HG02798 (cell line): ENCODE results near the gene ZMPSTE24.

Experiments used
- ATAC-seq: cut with Tn5 transposase; IDR thresholded peaks from one replicate; pipeline ENCODE4 v1.9.1; 2021; ENCODE audit warnings: mild to moderate bottlenecking; ENCODE audit not compliant: unreplicated experiment, poor library complexity

ZMPSTE24 gene

DNA sequence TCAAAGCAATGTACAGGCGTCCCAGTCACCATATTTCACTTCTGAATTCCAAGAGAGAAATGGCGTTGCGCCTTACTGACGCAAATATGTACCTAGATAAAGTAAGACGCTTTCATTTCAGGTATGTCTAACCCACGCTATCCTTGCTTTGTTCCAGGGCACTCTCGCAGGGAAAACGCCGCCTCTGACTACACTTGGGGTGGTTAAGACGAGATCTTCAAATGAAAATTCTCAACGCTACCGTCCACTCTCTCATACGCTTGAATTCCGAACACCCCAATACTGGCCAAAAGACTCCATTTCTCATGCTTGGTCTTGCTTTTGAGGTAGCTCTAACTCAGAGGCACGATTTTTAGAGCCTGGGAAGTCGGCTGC, 736 bp upstream of the ZMPSTE24 start:
- ATAC-seq = peak; percentile 3

DNA sequence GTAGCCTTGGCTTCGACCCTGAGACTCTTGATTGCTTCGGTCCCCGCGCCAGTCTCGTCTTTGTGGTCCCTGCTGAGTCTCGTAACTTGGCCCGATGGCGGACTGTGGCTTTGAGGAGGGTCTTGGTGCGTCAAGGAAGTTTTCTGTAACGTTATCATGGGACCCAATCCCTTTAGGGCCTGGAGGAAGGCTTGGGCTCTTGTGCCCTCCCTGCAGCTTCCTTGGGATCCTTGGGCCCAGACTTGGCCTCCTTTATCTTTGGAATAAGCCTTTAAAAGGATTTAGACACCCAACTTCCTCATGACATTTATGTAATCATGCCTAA, 371 bp downstream of the ZMPSTE24 start:
- ATAC-seq = no peak

DNA sequence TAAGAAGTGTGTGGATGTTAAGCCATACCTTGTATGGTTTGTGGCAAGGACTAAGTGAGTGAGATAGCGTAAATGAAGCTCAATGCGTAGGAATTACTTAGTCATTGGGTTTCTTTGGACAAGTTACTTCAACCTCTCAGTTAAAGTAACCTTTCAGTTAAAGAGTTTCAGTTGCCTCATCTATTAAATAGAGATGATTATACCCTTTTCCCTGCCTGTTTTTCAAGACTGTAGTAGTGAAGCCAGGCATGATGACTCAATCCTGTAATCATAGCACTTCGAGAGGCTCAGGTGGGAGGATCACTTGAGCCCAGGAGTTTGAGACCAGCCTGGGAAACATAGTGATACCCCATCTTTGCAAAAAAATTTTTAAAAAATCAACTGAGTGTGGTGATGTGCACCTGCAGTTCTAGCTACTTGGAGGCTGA, 6.3 kb downstream of the ZMPSTE24 start:
- ATAC-seq = no peak

DNA sequence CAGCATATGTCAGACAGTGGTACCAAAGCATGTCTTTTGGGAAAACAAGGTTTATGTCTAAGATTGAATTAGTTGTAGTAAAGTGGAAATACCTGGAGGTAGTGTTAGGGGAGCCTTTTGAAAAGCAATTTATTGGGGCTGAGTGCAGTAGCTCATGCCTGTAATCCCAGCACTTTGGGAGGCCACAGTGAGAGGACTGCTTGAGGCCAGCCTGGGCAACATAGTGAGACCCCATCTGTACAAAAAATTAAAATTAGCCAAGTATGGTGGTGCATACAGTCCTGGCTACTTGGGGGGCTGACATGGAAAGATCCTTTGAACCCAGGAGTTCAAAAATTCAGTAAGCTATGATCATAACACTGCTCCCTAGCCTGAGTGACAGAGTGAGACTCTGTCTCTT, 7.3 kb downstream of the ZMPSTE24 start:
- ATAC-seq = no peak

DNA sequence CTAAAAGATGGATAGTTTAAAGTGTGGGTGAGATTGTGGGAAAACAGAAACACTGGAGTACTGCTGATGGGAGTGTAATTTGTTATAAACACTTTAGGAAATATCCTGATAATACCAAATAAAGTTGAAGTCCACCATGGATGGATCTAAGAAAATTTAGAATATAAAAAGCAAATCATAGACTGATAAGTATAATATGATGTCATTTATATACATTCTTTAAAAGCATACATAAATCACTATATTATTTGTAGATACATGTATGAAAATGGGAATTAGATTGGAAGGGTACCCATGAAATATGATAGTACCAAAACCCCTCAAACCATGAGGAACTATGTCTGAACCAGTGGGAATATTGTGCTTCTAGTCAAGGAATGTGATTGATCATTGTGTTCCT, 7.9 kb downstream of the ZMPSTE24 start:
- ATAC-seq = no peak

DNA sequence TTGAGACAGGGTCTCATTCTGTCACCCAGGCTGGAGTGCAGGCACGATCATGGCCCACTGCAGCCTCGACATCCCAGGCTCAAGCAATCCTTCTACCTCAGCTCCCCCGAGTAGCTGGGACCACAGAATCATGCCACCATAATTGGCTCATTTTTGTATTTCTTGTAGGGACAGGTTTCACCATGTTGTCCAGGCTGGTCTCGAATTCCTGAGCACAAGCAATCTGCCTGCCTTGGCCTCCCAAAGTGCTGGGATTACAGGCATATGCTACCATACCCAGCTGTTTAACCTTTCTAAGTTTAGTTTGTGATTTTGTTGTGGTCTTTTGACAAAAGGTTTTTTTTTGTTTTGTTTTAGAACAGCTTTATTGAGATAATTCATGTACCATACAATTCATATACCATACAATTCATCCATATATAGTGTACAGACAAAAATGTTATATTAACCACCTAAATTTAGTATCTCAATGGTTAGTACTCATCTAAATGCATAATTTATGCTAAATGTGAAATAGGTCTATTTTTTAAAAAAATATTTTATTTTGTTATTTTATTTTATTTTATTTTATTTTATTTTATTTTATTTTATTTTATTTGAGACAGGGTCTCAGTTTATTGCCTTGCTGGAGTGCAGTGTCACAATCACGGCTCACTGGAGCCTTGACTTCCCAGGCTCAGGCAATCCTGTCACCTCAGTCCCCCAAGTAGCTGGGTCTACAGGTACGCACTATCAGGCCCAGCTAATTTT, 8.9 kb downstream of the ZMPSTE24 start:
- ATAC-seq = no peak

DNA sequence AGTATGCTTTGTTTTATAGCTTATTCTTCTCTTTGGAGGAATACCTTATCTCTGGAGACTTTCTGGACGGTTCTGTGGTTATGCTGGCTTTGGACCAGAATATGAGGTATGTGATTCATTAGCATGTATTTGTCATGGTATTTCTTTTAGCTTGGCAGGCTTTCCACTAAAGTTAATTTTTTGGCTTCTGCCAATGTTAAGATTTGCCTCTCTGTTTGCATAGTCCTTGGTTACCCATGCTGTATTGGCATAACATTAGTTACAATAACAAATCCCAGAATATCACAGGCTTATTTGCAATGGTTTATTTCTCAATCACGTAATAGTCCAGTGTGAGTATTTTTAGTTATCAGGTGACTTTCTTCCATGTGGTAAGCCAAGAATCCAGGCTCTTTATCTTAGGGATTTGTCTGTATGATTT, 9.7 kb downstream of the ZMPSTE24 start:
- ATAC-seq = no peak

DNA sequence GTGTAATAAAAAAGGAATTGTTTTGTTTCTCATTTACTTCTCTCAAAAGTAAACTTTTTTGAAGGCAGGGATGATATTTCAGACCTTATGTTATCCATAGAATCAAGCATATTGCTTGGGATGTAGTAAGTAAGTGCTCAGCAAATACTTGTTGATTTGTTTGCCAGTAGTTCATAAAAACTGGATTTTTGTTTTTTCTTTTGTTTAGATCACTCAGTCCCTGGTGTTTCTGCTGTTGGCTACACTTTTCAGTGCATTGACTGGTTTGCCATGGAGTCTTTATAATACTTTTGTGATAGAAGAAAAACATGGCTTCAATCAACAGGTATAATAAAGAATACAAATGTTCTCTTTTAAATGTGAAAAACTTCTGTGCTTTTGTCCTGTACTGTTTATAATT, 10.2 kb downstream of the ZMPSTE24 start:
- ATAC-seq = no peak

DNA sequence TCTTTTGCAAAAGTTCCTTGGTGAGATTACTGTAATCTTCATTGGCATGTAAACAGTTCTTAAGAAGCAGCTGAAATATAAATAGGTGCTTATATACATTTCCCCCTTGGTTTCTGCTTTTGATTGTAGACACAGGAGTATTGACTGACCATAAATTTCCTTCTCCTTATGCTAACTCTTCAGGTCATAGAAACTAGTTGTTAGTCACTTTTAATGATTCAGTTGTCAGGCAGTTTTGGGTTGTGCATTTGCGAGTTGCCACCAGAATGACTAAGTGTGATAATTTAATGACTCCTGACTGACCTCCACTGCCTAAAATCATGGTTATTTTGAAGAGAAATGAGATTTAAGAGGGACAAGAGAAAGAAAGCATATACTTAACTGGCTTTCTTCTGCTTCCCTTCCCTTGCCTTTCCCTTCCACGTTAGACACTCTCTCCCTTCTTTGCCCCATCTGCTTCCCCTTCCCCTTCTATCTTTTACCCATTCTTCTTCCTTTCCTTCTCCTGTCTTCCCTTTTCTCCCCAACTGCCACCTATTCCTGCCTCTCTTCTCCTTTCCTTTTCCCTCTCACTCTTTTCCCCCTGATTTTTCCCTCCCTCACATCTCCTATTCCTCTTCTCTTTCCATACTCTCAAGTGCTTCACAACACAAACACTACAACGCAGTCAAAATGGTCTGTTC, 12.3 kb downstream of the ZMPSTE24 start:
- no peak for ATAC-seq

DNA sequence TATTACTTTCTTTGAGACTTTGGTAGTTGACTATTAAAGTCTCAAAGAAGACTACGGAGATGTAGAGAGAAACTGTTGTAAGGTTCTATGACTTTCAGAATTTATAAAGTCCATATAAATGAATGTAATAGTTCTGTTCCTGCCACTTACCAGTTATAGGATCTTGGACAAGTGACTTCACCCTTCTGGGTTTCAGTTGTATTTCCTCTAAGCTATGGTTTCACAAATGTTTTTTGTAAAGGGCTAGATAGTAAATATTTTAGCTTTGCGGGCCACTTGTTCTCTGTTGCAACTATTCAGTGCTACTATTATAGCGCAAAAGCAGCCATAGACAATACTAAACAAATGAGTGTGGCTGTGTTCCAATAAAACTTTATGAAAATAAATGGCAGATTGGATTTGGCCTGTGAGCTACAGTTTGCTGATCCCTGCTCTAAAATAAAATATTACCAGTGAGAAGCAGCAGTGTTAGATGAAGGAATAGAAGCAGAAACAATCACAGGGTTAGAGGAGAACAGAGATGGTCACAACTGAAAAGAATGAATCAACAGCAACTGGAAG, 14.7 kb downstream of the ZMPSTE24 start:
- ATAC-seq = no peak

DNA sequence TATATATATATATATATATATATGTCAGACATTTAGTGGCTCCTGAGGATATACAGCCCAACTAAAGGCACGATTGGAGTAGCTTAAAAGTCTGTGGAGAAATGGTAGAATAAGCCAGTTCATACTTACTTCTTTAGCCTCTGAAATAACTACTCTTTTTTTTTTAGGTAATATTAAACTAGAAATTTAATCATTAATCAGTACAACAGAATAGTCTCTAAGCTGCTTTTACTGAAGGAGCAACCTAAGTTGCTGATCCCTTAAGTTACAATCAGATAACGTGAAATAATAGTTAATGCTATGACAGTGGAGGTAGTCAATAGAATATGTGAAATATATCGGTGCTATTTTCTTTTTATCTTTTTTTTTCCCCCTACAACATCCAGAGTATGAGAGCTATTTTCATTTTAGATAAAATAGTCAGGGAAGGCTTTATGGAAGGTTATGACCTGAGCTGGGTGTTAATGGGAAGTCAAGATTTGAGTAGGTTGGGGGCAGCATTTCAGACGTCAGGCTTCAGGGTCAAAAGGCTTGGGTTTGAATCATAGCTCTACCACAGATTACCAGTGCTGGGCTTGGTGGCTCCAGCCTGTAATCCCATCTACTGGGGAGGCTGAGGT, 15.6 kb downstream of the ZMPSTE24 start:
- ATAC-seq = no peak

DNA sequence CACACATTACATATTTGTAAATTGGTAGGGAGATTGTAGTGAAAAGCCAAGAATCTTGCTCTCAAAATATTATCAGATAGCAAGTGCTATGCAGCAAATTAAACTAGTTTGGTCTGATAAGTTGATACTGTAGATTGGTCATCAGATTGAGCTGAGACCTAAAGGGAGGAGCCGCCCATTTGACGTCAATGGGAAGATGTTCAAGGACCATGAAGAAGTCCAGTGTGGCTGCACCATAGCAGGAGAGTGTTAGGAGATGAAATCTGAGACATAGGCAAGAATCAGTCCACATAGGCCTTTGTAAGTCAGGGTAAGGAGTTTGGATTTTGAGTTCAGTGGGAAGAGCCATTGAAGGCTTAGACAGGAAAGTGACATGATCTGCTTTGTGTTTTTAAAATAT, 16.3 kb downstream of the ZMPSTE24 start:
- ATAC-seq = no peak

DNA sequence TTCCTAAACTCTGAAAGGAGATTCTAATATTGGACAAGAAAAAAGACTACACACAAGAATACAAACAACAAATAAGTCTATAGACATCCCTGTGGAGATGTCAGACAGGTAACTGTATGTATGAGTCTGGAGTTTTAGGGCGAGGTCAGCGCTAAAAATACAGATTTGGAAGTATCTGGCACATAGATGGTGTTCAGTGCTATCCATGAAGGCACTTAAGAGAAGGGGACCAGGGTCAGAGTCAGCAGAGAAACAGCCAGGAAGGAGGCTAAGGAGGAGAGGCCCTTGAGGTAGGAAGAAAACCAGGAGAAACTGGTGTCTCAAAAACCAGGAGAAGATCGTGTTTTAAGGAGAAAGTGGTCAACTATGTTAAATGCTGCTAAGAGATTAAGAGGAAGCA, 18.1 kb downstream of the ZMPSTE24 start:
- ATAC-seq = no peak

DNA sequence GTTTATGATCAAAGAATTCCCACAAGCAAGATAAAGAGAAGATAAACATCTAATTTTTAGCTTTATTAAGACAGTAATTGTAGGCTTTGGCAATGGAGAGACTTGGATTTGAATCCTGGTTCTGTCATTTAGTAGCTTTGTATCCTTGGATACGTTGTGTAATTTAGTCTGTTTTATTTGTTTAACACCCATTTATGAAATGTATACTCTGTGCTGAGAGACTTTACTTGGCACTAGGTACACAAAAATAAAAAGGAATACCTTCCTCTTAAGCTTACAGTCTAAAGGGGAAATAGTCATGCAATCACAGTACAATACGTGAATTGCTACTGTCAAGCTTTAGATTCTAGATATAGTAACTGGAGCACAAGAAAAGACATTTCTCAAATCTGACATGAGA, 23.8 kb downstream of the ZMPSTE24 start:
- no peak for ATAC-seq

DNA sequence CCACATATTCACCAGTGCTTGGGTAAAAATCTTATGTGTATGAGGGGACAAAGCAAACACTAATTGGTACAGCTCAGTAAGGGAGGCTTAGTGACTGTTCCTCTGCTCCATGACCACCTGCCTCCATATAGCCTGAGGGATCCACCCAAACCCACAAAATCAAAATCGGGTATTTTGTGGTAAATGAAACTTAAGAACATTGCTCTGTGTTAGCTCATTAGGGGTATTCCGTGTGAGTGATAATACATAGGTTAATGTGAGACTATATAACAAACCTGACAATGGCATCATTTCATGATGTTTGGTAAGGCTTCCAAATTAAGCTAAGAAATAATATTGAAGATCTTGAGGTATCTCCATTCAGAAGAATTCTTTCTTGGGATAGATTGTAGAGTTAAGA, 33.3 kb downstream of the ZMPSTE24 start:
- ATAC-seq = no peak

DNA sequence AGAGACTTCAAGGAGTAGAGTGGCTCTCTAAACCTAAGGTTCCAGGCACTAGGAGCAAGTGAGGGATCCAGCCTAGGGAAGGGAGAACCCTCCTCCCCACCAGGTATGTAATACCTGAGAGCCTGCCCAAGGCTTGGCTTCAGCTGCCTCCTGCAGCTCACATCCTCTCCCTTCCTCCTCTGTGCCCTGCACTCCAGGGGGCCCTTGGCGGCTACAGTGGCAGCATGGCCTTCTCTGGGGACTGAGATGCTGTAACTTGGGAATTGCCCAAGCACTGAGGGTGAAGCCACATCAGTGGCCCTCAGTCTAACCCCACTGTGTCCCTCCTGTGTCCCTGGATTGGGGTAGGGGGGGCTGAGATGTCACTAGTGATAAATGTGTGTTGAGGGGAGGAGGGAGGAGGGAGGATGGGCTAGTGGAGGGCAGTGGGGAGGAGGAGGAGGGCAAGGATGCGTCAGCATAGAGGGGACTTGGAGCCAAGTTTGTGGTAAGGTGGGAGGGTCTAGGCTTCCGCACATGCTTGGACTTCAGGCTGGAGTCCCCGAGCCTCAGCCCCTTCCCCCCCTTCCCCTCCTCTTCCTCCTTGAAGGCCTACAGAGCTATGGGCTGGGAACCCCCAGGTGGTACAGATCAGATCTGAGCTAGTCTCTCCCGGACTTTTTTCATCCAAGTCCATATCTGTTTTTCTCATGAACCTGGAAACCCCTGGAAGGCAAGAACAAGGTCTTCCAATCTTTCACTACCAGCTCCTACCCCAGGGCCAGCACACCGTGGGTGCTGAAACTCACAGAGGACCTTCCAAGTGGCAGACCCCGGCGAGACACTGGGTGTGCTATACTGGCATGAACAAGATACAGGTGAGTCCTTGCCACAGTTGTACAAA, 41.6 kb downstream of the ZMPSTE24 start:
- no peak for ATAC-seq

DNA sequence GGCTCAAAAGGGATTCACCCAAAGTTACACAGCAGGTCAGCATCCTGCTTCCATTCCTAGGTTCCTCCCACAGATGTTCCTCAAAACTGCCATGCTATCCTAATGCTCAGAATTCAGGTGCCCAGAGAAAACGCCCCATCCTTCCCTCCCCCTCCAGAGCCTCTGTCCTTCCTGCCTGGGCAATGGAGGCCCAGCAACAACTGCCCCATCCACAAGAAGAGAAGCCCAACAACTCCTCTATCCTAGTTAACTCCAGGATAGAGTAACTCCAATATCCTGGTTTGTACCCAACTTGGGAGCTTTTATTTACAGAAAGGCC, 42.2 kb downstream of the ZMPSTE24 start:
- ATAC-seq = no peak

DNA sequence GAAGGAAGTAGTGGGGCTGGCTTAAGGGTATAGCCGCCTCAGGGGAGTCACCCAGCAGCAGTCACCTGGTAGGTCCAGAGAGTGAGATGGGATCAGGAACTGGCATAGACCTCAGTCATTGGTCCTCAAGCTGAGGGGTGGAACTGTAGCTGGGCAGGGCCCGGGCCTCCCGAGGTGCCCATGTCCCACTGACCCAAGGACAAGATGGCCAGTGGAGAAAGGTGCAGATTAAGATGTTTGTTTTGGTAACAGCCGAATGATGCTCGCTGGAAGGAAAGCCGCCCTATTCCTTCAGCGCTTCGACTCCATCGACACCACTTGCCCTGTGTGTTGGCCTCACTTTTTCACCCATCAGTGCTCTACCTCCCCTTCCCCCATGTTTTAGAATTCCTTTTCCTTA, 42.6 kb downstream of the ZMPSTE24 start:
- no peak for ATAC-seq

DNA sequence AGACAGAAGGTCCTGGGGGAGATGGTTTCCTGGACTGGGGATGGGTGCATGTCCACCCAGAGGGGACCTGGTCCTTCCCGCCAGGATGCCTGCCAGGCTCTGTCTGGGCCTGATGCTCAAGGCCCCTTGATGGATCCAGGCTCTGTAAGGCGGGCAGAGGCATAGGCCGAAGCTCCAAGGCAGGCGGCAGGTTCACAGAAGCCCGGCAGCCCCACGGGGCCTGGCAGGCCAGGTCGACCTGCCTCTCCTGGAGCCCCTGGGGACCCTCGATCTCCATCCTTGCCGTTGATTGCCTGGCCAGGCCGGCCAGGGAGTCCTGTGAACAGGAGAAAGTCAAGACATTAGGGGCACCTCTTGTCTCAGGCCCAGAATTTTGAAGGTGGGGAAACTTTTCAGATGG, 43.0 kb downstream of the ZMPSTE24 start:
- no peak for ATAC-seq

DNA sequence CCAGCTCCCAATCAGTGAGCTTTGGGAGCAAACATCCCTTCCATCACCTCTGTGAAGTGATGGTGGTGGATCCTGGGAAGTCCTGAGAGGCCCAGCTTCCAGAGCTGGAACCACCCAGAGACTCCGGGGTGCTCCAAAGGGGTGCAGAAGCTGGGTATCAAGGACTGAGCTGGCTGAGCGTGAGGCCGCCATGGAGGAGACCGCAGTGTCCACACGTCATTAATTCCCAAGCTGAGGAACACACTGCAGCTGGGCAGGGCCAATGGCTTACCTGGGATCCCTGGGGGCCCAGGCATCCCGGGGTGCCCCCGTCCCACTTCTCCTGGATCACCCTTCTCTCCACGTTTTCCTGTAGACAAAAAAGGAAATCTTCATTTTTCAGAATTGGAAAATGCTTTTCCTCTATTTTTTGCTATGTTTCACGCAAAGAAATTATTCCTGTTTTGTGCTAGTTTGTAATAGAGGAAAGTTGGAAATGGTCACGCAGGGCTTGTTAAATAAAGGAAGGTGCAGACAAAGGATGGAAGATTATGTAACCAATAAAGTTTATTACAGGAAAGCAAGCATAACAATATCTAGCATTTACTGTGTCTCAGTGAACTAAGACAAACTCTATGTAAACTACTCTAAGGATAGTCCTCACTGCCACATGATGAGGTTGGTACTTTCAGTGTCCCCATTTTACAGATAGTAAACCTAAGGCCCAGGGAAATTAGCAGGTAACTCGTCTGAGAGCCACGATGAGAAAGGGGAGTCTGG, 43.7 kb downstream of the ZMPSTE24 start:
- no peak for ATAC-seq
